Bronchial epithelial cell (primary cell): Measurements from ENCODE around the gene ENPP6. TPM values are rescaled to one million over a fixed set of nuclear protein-coding genes. Genes with fewer than 3 reads are reported as not detected.

Experiments used
- DNase-seq: peaks from one replicate; pipeline ENCODE4 v3.0.0-alpha.2; 2010; ENCODE audit warnings: low read depth
- FAIRE-seq: peaks from 2 replicates; lab custom pipeline; 2011; peaks lifted over from hg19 to GRCh38; lab: Jason Lieb, UNC
- H3K27me3 ChIP-seq: 2 replicates; pipeline ENCODE4 v1.5.1; 2011; ENCODE audit warnings: low read length; ENCODE audit not compliant: control insufficient read depth, insufficient read depth
- H3K36me3 ChIP-seq: 2 replicates; pipeline ENCODE4 v1.5.1; 2011; ENCODE audit warnings: low read length; ENCODE audit not compliant: control insufficient read depth, insufficient read depth
- H3K4me3 ChIP-seq: 2 replicates; pipeline ENCODE4 v1.5.1; 2011; ENCODE audit warnings: mild to moderate bottlenecking, low read depth, low read length, control low read depth
- total RNA-seq: library from RNA; depleted of rRNA; stranded (reverse); fragments of >200 nt; gene quantifications from 2 replicates; pipeline ENCODE4 v1.2.1, GENCODE V29; 2014
- TF ChIP-seq, protein P1 (sequence below): IDR thresholded peaks from 2 replicates; pipeline ENCODE4 v1.5.1; 2011; ENCODE audit warnings: mild to moderate bottlenecking, moderate library complexity, low read length, control low read depth, inconsistent platforms; ENCODE audit not compliant: insufficient read depth, severe bottlenecking

Gene ENPP6
- total RNA-seq, 1 donor from 2014 or later: not detected

DNA sequence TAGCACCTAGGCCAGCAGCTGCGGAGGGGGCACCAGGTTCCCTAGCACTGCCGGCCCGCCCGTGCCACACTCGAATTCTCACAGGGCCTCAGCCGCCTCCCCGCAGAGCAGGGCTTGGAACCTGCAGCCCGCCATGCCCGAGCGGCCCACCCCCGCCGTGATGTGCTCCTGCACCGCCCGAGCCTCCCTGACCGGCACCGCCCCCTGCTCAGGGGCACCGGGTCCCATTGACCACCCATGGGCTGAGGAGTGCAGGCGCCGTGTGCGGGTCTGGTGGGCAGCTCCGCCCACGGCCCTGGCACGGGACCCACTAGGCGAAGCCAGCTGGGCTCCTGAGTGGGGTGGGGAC, 35.4 kb upstream of the ENPP6 start:
- Histone ChIP-seq H3K4me3 (no peak overlapping the region), H3K36me3 (no peaks in the 10 kb centered on the region), H3K27me3 (no peaks in the 10 kb centered on the region)
- DNase-seq (no peak), FAIRE-seq (no peak)
- TF ChIP-seq, protein P1, sequence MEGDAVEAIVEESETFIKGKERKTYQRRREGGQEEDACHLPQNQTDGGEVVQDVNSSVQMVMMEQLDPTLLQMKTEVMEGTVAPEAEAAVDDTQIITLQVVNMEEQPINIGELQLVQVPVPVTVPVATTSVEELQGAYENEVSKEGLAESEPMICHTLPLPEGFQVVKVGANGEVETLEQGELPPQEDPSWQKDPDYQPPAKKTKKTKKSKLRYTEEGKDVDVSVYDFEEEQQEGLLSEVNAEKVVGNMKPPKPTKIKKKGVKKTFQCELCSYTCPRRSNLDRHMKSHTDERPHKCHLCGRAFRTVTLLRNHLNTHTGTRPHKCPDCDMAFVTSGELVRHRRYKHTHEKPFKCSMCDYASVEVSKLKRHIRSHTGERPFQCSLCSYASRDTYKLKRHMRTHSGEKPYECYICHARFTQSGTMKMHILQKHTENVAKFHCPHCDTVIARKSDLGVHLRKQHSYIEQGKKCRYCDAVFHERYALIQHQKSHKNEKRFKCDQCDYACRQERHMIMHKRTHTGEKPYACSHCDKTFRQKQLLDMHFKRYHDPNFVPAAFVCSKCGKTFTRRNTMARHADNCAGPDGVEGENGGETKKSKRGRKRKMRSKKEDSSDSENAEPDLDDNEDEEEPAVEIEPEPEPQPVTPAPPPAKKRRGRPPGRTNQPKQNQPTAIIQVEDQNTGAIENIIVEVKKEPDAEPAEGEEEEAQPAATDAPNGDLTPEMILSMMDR: no peak

DNA sequence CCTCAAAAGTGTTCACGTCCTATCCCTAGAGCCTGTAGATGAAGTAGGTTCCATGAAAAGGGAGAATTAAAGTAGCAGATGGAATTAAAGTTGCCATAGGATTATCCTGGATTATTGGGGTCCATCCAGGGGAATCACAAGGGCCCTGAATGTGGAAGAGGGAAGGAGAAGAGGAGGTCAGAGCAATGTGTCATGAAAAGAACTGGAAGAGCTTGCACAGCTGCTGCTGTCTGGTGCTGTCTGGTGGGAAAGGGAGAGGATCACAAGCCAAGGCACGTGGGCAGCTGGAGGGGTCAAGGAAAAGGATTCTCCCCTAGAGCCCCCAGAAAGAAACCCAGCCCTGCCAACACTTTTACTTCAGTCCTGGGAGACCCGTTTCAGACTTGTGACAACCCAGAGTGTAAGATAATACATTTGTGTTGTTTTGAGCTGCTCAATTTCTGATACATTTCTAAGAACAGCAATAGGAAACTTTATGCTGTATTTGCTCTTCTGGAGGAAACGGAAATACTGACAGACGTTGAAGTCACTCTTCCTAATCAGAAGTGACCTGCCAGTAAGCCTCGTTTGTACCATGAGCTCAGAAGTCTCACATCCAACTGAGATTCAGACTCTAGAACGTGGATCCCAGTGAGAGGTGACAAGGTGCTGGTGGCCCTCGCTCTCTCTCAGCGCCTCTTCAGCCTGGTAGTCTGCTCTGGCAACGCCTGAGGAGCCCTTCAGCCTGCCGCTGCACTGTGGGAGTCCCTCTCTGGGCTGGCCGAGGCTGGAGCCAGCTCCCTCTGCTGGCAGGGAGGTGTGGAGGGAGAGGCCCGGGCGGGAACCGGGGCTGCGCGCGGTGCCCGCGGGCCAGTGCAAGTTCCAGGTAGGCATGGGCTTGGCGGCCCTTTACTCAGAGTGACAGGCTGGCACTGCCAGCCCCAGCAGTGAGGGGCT, 34.7 kb upstream of the ENPP6 start:
- Histone ChIP-seq H3K27me3 (no peaks in the 10 kb centered on the region), H3K36me3 (no peaks in the 10 kb centered on the region), H3K4me3 (no peak overlapping the region)
- DNase-seq: no peak
- FAIRE-seq: no peak
- TF ChIP-seq, protein P1: no peak

DNA sequence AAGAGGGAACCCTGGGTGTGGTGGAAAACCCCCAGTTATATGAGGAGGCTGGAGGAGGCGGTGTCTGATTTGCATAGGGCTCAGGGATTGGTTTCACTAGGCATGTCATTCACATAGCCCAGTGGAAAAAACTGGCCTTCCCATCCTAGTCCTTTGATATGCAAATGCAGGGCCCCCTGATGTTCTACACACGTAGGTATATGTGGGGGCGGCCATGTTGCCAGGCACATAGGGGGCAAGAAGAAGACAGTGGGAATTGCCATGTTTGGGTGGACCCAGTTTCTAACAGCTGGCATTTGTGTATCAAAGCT, 34.0 kb upstream of the ENPP6 start:
- Histone ChIP-seq H3K36me3 (no peaks in the 10 kb centered on the region), H3K27me3 (no peaks in the 10 kb centered on the region), H3K4me3 (no peak overlapping the region)
- DNase-seq: no peak
- TF ChIP-seq, protein P1: no peak
- FAIRE-seq: no peak

DNA sequence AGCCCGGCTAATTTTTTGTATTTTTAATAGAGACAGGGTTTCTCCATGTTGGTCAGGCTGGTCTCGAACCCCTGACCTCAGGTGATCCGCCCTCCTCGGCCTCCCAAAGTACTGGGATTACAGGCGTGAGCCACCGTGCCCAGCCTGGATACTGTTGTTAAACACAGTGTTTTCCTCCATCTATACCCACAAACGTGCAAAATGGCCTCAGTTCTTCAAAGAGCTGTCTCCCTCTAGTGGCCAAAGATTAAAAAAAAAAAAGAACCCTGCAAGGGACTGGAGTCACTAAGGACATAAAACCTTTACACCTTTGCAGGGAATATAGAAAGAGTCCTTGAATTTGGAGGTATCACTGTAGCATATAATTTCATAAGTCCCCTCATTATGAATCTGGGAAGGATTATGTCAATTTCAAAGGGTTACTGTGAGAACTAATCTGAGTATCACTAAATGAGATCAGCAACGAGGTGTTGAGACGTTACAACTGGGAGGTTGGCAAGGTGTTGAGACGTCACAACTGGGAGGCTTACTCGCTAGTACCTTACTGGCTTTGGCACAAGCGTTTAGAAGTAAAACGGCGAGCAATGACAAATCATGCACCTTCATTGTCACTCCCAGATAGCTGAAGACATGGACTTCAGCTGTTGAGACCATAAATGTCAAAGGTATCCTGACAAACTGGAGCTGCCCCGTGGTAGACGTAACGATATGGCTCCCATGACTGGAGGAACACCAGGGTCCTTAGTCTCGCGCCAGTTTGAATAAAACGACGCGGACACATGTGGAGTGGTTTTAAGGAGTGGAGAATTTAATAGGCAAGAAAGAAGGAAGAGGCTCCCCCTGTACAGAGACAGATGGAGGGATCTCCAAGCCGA, 33.4 kb upstream of the ENPP6 start:
- peak; percentile 55 for FAIRE-seq
- peak; percentile 58 for DNase-seq
- no peaks in the 10 kb centered on the region for H3K36me3 ChIP-seq
- TF ChIP-seq, protein P1: peak; percentile 40
- H3K4me3 ChIP-seq: no peak overlapping the region
- H3K27me3 ChIP-seq: no peaks in the 10 kb centered on the region

DNA sequence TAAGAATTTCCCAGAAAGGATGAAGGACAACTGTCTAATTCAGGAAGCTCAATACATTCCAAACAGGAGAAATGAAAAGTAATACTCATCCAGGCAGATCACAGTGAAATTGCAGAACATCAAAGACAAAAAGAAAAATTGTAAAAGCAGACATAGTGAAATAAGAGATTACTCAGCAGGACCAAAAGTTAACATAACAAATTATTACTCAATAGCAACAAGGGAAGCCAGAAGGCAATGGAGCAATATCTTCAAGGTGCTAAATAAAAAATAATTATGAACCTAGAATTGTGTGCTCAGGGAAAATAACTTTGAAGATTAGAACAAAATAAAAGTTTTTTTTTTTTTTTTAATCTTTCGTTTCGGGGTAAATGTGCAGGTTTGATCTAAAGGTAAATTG, 30.5 kb upstream of the ENPP6 start:
- no peak for FAIRE-seq
- TF ChIP-seq, protein P1: no peak
- H3K36me3 ChIP-seq: no peaks in the 10 kb centered on the region
- H3K4me3 ChIP-seq: no peak overlapping the region
- DNase-seq: no peak
- H3K27me3 ChIP-seq: no peaks in the 10 kb centered on the region
